ENCODE data around the gene NUP210.

The NUP210 gene

DNA sequence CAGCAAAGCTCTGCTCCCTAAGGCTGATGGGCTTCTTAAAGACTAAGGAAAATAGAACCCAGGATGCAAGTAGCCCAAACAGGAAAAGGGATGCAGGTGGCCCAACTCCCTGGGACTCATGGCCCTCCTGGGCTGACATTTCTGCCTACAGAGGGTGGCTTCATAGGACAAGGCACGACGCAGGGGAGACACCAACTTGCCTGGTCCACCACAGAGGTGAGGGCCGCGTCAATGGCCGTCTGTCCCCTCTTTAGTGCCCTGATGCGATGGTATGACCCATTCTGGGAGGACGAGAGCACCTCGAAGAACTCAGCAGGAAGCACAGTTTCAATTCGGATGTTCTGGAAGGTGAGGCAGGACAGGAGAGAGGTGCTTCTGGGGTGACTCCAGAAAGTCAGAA lies 44.0 kb downstream of the NUP210 start:
- Histone ChIP-seq H3K4me3 (ENCODE audit: low read length) (no peak overlapping the region), H3K9ac (ENCODE audit: low read length) (no peak overlapping the region), H3K36me3 (ENCODE audit: control insufficient read depth, insufficient read depth, low read length) (no peaks in the 10 kb centered on the region), H3K9me3 (ENCODE audit: control insufficient read depth, low read length) (no peaks in the 10 kb centered on the region), H3K27me3 (ENCODE audit: control insufficient read depth, insufficient read depth, low read length) (no peaks in the 10 kb centered on the region), H3K4me1 (ENCODE audit: control insufficient read depth, insufficient read depth, low read length) (peaks cover 6% of the 10 kb centered on the region)

DNA sequence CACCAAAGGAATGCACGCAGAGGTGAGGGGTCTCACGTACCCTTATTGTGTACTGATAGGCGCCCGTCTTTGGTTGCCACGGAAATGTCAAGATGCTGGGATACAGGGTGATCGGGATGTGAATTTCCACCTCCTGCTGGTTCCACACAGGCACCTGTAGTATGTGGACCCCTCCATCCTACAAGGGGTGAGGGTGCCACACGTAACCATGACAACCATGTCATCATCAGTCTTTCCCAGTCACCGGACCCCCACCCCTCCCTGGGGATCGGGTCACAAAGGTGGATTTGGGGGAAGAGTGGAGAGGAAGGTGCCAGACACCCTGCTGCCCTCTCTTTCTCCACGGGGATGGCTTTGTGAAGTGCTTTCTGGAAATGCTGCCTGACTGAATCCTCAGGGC lies 44.7 kb downstream of the NUP210 start:
- no peaks in the 10 kb centered on the region for H3K36me3 ChIP-seq (ENCODE audit: control insufficient read depth, insufficient read depth, low read length)

DNA sequence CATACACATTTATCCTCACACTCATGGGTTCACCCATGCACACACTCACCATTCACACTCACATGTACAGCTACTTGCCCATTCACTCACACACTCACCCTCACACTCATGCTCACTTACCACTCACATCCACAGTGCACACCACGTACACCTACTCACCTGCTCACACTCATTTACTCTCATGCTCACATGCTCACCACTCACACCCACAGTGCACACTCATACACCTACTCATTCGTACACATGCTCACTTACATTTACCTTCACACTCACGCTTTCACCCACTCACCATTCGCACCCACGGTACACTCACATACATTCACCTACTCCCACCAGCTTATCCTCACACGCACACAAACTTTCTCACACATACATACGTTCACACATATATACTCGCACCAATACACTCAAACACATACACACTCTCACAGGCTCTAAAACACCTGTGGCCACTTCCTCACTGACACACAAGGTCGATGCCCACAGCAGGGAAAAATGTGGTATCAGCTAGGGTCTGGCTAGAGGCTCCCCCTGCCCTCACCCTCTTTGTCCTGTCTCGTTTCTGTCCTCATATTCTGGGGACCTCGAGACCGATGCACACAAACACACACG lies 46.0 kb downstream of the NUP210 start:
- no peaks in the 10 kb centered on the region for H3K27me3 ChIP-seq (ENCODE audit: control insufficient read depth, insufficient read depth, low read length)
- no peak overlapping the region for H3K9ac ChIP-seq (ENCODE audit: low read length)
- peaks cover 6% of the 10 kb centered on the region for H3K4me1 ChIP-seq (ENCODE audit: control insufficient read depth, insufficient read depth, low read length)
- no peaks in the 10 kb centered on the region for H3K9me3 ChIP-seq (ENCODE audit: control insufficient read depth, low read length)
- H3K36me3 ChIP-seq (ENCODE audit: control insufficient read depth, insufficient read depth, low read length), result no peaks in the 10 kb centered on the region
- H3K4me3 ChIP-seq (ENCODE audit: low read length), result no peak overlapping the region

More for the DNA sequence above, 44.7 kb downstream of the NUP210 start:
- Histone ChIP-seq H3K4me1 (ENCODE audit: control insufficient read depth, insufficient read depth, low read length) (peaks cover 6% of the 10 kb centered on the region), H3K27me3 (ENCODE audit: control insufficient read depth, insufficient read depth, low read length) (no peaks in the 10 kb centered on the region), H3K4me3 (ENCODE audit: low read length) (no peak overlapping the region), H3K9ac (ENCODE audit: low read length) (no peak overlapping the region), H3K9me3 (ENCODE audit: control insufficient read depth, low read length) (no peaks in the 10 kb centered on the region)

DNA sequence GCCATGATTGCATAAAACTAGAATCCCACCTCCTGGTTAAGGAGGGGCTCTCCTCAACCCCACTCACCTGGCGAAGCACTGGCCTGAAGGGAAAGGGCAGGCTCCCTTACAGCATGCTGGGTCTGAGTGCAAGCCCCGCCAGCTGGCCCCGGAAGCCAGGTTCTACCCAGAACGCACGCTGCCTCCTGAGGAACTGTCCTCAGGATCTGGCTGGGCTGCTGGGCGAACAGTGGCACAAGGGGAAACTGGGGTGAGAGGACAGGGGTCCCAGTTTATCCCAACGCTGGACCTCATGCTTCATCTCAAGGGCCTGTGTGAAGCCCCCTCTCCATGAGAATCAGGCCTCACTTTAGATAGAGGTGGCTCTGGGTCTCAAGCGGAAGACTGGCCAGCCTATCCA lies 47.5 kb downstream of the NUP210 start:
- H3K36me3 ChIP-seq (ENCODE audit: control insufficient read depth, insufficient read depth, low read length), result no peaks in the 10 kb centered on the region
- H3K4me3 ChIP-seq (ENCODE audit: low read length), result no peak overlapping the region
- no peaks in the 10 kb centered on the region for H3K27me3 ChIP-seq (ENCODE audit: control insufficient read depth, insufficient read depth, low read length)
- H3K4me1 ChIP-seq (ENCODE audit: control insufficient read depth, insufficient read depth, low read length), result peaks cover 6% of the 10 kb centered on the region
- H3K9me3 ChIP-seq (ENCODE audit: control insufficient read depth, low read length), result no peaks in the 10 kb centered on the region
- no peak overlapping the region for H3K9ac ChIP-seq (ENCODE audit: low read length)

DNA sequence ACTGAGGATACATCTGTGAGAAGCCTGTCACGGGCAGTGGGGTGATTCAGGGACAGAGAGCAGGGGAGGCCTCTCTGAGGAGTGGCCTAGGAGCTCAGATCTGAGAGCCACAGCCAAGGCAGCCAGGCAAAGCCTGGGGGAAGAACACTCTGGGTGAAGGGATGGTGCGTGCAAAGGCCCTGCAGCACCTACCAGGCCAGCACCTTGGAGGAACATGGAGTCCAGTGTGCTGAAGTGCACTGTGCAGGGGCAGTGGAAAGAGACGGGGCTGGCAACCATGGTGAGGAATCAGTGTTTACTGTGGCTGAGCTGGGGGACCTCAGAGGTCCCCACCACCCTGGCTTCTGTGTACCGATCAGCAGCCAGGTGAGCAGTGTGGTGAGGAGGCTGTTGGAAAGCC lies 48.0 kb downstream of the NUP210 start:
- peaks cover 6% of the 10 kb centered on the region for H3K4me1 ChIP-seq (ENCODE audit: control insufficient read depth, insufficient read depth, low read length)
- H3K27me3 ChIP-seq (ENCODE audit: control insufficient read depth, insufficient read depth, low read length), result no peaks in the 10 kb centered on the region
- no peak overlapping the region for H3K4me3 ChIP-seq (ENCODE audit: low read length)
- H3K9ac ChIP-seq (ENCODE audit: low read length), result no peak overlapping the region
- H3K9me3 ChIP-seq (ENCODE audit: control insufficient read depth, low read length), result no peaks in the 10 kb centered on the region
- no peaks in the 10 kb centered on the region for H3K36me3 ChIP-seq (ENCODE audit: control insufficient read depth, insufficient read depth, low read length)

DNA sequence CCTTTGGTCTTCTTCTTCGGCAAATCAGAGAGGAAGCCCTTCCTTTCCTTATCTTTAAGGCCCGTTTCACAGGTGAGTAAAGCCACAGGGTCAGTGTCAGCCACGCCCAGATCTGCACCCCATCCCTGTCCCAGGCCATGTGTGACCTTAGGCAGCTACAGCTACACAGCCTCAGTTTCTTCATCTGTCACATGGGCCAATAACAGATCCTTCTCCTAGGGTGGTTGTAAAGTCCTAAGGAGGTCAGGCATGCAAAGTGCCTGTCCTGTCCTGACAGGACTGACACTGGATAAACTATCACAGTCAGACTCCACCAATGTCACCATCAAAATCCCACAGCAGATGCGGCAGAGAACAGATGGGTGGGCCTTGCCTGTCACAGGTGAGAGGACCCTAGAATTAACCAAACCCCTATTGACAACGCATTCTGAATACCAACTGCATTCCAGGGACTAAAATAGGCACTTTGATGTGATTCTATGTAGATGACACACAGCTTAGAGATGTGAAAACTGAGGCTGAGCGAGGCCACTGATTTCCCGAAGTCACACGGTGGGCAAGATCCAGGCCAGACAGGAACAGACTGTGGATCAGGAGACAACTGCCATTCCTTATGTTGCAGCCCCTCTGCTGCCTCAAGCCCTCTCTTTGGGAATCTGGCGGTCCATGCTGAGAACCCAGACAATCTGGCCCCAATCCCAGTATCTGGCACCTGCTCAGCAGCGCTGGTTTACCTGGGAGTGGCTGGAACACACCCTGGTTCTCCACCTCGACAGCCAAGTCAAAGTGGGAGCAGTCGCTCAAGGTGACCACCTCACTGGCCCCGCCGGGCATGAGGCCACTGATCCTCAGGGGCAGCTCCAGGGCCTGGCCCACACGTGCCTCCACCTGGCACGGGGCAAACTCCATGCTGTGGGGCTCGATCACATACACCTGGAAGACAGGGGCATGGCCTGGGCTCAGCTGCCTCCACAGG lies 48.7 kb downstream of the NUP210 start:
- Histone ChIP-seq H3K27me3 (ENCODE audit: control insufficient read depth, insufficient read depth, low read length) (no peaks in the 10 kb centered on the region), H3K9me3 (ENCODE audit: control insufficient read depth, low read length) (no peaks in the 10 kb centered on the region), H3K4me1 (ENCODE audit: control insufficient read depth, insufficient read depth, low read length) (peaks cover 6% of the 10 kb centered on the region), H3K9ac (ENCODE audit: low read length) (no peak overlapping the region), H3K36me3 (ENCODE audit: control insufficient read depth, insufficient read depth, low read length) (no peaks in the 10 kb centered on the region), H3K4me3 (ENCODE audit: low read length) (no peak overlapping the region)

DNA sequence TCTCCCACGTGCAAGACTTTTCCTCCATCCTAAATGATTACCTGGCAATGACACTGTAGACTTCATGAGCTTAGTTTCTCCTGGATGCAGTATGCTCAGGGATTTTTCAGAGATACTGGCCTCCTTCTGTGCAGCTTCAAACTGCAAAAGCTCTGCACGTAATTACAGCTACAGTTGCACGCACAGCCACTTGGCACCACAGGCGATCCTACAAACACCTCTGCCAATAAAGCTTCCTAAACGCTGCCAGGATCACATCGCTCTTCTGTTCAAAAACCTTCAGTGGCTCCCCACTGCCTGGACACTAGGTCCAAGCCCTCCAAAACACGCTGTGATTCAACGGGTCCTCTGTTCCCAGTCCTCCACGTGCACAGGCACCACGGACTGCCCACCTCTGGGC lies 49.5 kb downstream of the NUP210 start:
- Histone ChIP-seq H3K9me3 (ENCODE audit: control insufficient read depth, low read length) (no peaks in the 10 kb centered on the region), H3K9ac (ENCODE audit: low read length) (no peak overlapping the region), H3K36me3 (ENCODE audit: control insufficient read depth, insufficient read depth, low read length) (no peaks in the 10 kb centered on the region), H3K4me3 (ENCODE audit: low read length) (no peak overlapping the region), H3K4me1 (ENCODE audit: control insufficient read depth, insufficient read depth, low read length) (peaks cover 6% of the 10 kb centered on the region), H3K27me3 (ENCODE audit: control insufficient read depth, insufficient read depth, low read length) (no peaks in the 10 kb centered on the region)

DNA sequence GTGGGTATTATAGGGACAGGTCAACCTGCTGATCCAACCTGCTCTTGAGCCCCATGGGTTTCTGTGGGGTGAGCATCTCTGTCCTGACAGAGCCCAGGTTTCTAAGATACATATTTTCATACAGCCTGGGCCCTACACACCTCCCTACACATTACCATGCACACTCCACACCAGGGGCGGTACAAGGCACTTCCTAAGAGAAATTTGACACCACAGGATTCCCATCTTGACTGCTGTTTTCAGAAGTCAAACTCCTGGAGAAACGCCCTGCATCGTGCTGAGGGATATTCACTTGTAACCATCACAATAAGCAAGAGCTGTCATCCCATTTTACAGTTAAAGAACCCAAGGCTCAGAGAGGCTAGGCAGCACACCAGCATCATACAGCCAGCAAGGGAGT lies 50.1 kb downstream of the NUP210 start:
- no peaks in the 10 kb centered on the region for H3K27me3 ChIP-seq (ENCODE audit: control insufficient read depth, insufficient read depth, low read length)
- H3K4me3 ChIP-seq (ENCODE audit: low read length), result no peak overlapping the region
- no peak overlapping the region for H3K9ac ChIP-seq (ENCODE audit: low read length)
- H3K4me1 ChIP-seq (ENCODE audit: control insufficient read depth, insufficient read depth, low read length), result peaks cover 6% of the 10 kb centered on the region
- no peaks in the 10 kb centered on the region for H3K36me3 ChIP-seq (ENCODE audit: control insufficient read depth, insufficient read depth, low read length)
- no peaks in the 10 kb centered on the region for H3K9me3 ChIP-seq (ENCODE audit: control insufficient read depth, low read length)

DNA sequence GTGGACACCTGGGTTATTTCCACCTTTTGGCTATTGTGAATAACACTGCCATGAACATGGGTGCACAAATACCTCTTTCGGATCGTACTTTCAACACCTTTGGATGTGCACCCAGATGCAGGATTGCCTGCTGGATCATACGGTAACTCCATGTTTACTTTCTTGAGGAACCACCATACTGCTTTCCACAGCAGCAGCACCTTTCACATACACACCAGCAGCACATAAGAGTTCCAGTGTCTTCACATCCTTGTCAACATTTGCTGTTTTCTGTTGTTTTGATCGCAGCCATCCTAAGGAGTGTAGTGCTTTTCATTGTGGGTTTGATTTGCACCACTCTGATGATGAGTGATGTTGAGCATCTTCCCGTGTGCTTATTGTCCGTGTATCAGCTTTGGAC lies 51.3 kb downstream of the NUP210 start:
- H3K27me3 ChIP-seq (ENCODE audit: control insufficient read depth, insufficient read depth, low read length), result no peaks in the 10 kb centered on the region
- no peaks in the 10 kb centered on the region for H3K36me3 ChIP-seq (ENCODE audit: control insufficient read depth, insufficient read depth, low read length)
- H3K4me3 ChIP-seq (ENCODE audit: low read length), result no peak overlapping the region
- H3K9ac ChIP-seq (ENCODE audit: low read length), result no peak overlapping the region
- no peaks in the 10 kb centered on the region for H3K9me3 ChIP-seq (ENCODE audit: control insufficient read depth, low read length)
- H3K4me1 ChIP-seq (ENCODE audit: control insufficient read depth, insufficient read depth, low read length), result peaks cover 6% of the 10 kb centered on the region

DNA sequence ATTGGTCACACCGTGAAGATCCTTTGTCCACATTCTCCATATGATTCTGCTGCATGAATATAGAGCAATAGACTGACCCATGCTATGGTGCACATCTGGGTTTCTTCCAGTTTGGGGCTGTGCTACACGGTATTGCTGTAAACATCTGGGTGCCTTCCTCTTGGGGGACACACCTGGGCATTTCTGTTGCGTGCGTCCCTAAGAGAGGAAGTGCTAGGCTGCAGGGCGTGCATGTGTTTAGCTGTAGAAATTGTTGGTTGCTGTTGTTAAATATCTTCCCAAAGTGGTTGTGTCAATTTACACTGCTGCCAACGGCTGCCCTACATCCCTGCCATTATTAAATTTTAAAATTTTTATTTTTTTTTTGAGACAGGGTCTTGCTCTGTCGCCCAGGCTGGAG lies 52.4 kb downstream of the NUP210 start:
- Histone ChIP-seq H3K9me3 (ENCODE audit: control insufficient read depth, low read length) (no peaks in the 10 kb centered on the region), H3K36me3 (ENCODE audit: control insufficient read depth, insufficient read depth, low read length) (no peaks in the 10 kb centered on the region), H3K4me3 (ENCODE audit: low read length) (no peak overlapping the region), H3K27me3 (ENCODE audit: control insufficient read depth, insufficient read depth, low read length) (no peaks in the 10 kb centered on the region), H3K4me1 (ENCODE audit: control insufficient read depth, insufficient read depth, low read length) (peaks cover 6% of the 10 kb centered on the region), H3K9ac (ENCODE audit: low read length) (no peak overlapping the region)

DNA sequence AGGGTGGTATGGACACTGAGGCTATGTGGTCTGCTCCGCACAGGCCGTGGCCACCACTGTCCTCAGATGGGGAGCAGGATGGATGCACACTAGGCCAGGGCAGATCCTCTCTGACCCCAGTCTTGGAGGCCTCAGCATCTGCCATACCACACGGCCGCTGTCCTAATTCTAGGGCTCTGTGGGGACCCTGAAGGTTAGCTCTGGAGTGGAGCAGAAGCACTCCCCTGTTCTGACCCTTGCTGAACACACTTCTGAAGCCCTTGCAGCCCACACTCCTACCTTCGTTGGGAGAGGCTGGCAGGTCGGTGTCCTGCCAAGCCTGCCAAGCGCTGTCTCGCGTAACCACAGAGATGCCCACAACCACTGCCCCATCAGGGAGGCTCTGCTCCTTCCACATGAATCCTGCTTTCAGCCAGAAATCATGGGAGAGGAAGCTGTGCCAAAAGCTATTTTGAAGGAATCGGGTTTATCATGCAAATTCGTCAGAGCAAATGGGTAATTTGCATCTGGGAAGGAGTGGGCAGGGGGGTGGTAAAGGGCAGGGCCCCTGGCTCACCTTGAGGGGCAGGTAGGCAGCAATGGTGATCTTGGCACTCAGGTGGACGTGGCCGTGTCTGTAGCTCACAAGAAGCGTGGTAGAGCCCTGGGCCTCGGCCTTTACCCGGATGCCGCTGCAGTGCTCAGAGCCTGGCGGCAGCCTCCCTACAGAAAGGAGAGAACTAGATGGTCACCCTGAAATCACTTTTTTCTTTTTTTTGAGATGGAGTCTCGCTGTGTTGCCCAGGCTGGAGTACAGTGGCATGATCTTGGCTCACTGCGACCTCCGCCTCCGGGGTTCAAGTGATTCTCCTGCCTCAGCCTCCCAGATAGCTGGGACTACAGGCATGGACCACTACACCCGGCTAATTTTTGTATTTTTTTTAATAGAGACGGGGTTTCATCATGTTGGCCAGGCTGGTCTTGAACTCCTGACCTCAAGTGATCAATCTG lies 54.4 kb downstream of the NUP210 start:
- H3K27me3 ChIP-seq (ENCODE audit: control insufficient read depth, insufficient read depth, low read length), result no peaks in the 10 kb centered on the region
- no peak overlapping the region for H3K9ac ChIP-seq (ENCODE audit: low read length)
- no peaks in the 10 kb centered on the region for H3K36me3 ChIP-seq (ENCODE audit: control insufficient read depth, insufficient read depth, low read length)
- H3K4me1 ChIP-seq (ENCODE audit: control insufficient read depth, insufficient read depth, low read length), result no peaks in the 10 kb centered on the region
- H3K9me3 ChIP-seq (ENCODE audit: control insufficient read depth, low read length), result no peaks in the 10 kb centered on the region
- no peak overlapping the region for H3K4me3 ChIP-seq (ENCODE audit: low read length)
